ENCODE results near the gene MAGEL2.

DNA sequence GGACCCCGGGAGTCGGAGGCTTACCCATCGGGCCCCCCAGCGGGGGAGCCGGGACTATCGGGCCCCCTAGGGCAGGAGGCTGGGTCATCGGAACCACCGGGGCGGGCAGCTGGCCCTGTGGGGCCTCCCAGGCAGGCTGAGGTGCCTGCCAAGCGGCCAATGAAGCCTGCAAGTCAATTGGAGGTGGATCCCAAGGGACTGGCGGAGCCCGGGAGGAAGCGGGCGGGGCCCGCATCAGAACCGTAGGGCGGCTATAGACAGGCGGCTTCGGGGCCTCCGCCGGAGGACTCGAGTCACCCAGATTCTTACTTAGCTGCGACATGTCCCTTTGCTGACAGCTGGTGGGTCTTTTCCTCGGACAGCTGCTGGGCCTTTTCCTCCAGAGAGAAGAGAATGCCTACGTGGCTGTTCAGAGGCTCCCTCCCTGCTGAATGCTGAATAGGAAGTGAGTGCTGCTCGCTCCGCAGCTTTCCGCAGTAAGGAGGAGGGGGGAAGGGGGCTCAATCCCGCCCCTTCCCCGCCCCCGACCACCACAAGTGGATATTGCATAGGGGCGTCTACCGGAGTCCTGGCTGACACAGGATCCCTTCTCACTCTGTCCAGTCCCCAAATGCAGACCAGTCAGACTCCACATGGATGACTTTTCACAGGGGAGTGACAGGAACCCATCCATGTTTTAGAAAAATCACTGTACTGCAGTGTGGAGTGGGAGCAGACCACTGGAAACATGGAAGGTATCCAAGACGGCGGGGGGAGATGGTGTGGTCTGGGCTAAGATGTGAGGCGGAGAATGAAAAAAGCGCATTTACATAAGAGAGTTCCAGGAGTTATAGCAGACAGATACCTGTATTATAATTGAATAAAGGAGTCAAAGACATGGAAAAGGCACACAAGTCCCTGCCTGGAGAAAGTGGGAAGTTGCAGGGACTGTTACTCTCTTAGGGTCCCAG lies at the start of gene MAGEL2:
- TF ChIP-seq, protein P1, sequence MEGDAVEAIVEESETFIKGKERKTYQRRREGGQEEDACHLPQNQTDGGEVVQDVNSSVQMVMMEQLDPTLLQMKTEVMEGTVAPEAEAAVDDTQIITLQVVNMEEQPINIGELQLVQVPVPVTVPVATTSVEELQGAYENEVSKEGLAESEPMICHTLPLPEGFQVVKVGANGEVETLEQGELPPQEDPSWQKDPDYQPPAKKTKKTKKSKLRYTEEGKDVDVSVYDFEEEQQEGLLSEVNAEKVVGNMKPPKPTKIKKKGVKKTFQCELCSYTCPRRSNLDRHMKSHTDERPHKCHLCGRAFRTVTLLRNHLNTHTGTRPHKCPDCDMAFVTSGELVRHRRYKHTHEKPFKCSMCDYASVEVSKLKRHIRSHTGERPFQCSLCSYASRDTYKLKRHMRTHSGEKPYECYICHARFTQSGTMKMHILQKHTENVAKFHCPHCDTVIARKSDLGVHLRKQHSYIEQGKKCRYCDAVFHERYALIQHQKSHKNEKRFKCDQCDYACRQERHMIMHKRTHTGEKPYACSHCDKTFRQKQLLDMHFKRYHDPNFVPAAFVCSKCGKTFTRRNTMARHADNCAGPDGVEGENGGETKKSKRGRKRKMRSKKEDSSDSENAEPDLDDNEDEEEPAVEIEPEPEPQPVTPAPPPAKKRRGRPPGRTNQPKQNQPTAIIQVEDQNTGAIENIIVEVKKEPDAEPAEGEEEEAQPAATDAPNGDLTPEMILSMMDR (conservative IDR thresholded peaks at IDR 0.05; ENCODE audit: low read depth, low read length): no peak
- TF ChIP-seq POLR2A (IDR thresholded peaks at IDR 0.05; ENCODE audit: low read depth, low read length) (no peak), CEBPB (IDR thresholded peaks at IDR 0.05; ENCODE audit: low read depth, low read length) (no peak), NFE2L2 (IDR thresholded peaks at IDR 0.05; ENCODE audit: low read depth, low read length) (no peak)
